ENCODE data around the gene SBF2.

DNA sequence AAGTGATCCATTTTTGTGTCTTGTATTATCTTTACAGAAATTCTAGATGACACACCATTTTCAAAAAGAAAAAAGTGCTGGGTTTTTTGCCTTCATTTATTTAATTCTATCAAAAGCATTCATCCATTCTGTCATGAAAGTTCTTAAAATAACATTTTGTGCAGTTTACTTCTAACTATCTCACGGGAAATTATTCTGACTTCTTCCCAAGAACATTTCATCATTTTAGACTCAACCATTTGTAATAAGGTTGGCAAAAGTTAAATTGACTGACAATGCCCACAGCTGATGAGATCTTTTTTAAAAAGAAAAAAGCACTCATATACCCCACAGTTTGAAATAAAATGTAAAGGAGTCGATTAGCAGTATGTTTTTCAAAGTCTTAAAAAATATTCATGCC is 68.5 kb downstream of the SBF2 start:
- TF ChIP-seq, protein P1, sequence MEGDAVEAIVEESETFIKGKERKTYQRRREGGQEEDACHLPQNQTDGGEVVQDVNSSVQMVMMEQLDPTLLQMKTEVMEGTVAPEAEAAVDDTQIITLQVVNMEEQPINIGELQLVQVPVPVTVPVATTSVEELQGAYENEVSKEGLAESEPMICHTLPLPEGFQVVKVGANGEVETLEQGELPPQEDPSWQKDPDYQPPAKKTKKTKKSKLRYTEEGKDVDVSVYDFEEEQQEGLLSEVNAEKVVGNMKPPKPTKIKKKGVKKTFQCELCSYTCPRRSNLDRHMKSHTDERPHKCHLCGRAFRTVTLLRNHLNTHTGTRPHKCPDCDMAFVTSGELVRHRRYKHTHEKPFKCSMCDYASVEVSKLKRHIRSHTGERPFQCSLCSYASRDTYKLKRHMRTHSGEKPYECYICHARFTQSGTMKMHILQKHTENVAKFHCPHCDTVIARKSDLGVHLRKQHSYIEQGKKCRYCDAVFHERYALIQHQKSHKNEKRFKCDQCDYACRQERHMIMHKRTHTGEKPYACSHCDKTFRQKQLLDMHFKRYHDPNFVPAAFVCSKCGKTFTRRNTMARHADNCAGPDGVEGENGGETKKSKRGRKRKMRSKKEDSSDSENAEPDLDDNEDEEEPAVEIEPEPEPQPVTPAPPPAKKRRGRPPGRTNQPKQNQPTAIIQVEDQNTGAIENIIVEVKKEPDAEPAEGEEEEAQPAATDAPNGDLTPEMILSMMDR (IDR thresholded peaks at IDR 0.05), result no peak
- TF ChIP-seq POLR2A (IDR thresholded peaks at IDR 0.05), result no peak

All from lower leg skin (tissue), 3 donors.